Coronary artery (tissue), 2 donors: Measurements from ENCODE around the gene ZFAND2A.
"Not testable (repeated sequence)": the region's sequence is repeated elsewhere in the genome, so short reads cannot be mapped to it uniquely, and the experiment has no call there.

Experiments used
- DNase-seq: peaks from one replicate; pipeline ENCODE4 v3.0.0-alpha.2; 2017; ENCODE audit warnings: low spot score
- H3K27ac ChIP-seq, 2 donors: fragments of 200-600 bp; sonication (generic); one replicate each; pipeline ENCODE4 v1.5.1; 2016 to 2019
- H3K4me3 ChIP-seq: fragments of 200-600 bp; sonication (generic); 2 replicates; pipeline ENCODE4 v1.5.1; 2016; ENCODE audit warnings: mild to moderate bottlenecking, moderate library complexity
- TF ChIP-seq, protein P1 (sequence below): fragments of 200-600 bp; sonication (generic); IDR thresholded peaks from one replicate; pipeline ENCODE4 v1.5.1; 2019; ENCODE audit warnings: antibody characterized with exemption

Gene ZFAND2A

DNA sequence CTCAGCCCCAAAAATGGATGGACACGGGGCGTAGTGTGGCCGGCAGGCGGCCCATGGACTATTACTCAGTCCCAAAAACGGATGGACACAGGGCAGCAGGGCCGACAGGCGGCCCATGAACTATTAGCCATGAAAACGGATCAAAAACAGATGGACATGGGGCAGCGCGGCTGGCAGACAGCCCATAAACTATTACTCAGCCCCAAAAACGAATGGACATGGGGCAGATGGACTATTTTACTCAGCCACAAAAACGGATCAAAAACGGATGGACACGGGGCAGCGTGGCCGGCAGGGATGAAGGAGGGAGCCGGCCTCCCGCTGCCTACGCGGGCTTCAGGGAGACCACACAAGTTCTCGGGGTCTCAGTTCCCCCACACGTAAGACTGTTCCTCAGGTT, 39.2 kb downstream of the ZFAND2A start:
- TF ChIP-seq, protein P1, sequence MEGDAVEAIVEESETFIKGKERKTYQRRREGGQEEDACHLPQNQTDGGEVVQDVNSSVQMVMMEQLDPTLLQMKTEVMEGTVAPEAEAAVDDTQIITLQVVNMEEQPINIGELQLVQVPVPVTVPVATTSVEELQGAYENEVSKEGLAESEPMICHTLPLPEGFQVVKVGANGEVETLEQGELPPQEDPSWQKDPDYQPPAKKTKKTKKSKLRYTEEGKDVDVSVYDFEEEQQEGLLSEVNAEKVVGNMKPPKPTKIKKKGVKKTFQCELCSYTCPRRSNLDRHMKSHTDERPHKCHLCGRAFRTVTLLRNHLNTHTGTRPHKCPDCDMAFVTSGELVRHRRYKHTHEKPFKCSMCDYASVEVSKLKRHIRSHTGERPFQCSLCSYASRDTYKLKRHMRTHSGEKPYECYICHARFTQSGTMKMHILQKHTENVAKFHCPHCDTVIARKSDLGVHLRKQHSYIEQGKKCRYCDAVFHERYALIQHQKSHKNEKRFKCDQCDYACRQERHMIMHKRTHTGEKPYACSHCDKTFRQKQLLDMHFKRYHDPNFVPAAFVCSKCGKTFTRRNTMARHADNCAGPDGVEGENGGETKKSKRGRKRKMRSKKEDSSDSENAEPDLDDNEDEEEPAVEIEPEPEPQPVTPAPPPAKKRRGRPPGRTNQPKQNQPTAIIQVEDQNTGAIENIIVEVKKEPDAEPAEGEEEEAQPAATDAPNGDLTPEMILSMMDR: no peak
- no peak for DNase-seq
- no peak overlapping the region for H3K27ac ChIP-seq

DNA sequence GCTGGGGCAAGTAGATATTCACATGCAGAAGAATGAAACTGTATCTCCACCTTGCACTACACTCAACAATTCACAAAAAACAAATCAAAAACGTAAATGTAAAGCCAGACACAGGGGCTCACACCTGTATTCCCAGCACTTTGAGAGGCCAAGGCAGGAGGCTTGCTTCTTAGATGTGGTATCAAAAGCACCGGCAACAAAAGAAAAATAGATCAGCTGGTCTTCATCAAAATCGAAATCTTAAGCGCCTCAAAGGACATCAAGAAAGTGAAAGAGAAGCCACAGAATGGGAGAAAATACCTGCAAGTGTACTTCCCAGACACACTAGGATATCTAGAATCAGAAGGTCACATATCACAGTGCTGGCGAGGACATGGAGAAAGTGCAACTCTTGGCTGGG, 40.8 kb downstream of the ZFAND2A start:
- TF ChIP-seq, protein P1: no peak
- Histone ChIP-seq H3K4me3 (no peak overlapping the region), H3K27ac (no peak overlapping the region)
- no peak for DNase-seq

More for the DNA sequence above, 39.2 kb downstream of the ZFAND2A start:
- no peak overlapping the region for H3K4me3 ChIP-seq

DNA sequence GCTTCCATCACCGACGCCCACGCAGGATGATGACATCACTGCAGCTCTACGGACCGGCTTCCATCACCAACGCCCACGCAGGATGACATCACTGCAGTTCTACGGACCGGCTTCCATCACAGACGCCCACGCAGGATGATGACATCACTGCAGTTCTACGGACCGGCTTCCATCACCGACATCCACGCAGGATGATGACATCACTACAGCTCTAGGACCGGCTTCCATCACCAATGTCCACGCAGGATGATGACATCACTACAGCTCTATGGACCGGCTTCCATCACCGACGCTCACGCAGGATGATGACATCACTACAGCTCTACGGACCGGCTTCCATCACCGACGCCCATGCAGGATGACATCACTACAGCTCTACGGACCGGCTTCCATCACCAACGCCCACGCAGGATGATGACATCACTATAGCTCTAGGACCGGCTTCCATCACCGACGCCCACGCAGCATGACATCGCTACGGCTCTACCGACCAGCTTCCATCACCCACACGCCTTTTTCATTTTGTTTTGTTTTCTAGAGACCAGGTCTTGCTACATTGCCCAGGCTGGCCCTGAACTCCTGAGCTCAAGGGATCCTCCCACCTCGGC, 42.6 kb downstream of the ZFAND2A start:
- H3K27ac ChIP-seq: no peak overlapping the region
- no peak for DNase-seq
- TF ChIP-seq, protein P1: no peak

DNA sequence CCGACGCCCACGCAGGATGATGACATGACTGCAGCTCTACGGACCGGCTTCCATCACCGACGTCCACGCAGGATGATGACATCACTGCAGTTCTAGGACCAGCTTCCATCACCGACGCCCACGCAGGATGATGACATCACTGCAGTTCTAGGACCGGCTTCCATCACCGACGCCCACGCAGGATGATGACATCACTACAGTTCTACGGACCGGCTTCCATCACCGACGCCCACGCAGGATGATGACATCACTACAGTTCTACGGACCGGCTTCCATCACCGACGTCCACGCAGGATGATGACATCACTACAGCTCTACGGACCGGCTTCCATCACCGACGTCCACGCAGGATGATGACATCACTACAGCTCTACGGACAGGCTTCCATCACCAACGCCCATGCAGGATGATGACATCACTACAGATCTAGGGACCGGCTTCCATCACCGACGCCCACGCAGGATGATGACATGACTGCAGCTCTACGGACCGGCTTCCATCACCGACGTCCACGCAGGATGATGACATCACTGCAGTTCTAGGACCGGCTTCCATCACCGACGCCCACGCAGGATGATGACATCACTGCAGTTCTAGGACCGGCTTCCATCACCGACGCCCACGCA, 43.5 kb downstream of the ZFAND2A start:
- H3K4me3 ChIP-seq, H3K27ac ChIP-seq, DNase-seq: not testable (repeated sequence)

More for the DNA sequence above, 42.6 kb downstream of the ZFAND2A start:
- no peak overlapping the region for H3K4me3 ChIP-seq

DNA sequence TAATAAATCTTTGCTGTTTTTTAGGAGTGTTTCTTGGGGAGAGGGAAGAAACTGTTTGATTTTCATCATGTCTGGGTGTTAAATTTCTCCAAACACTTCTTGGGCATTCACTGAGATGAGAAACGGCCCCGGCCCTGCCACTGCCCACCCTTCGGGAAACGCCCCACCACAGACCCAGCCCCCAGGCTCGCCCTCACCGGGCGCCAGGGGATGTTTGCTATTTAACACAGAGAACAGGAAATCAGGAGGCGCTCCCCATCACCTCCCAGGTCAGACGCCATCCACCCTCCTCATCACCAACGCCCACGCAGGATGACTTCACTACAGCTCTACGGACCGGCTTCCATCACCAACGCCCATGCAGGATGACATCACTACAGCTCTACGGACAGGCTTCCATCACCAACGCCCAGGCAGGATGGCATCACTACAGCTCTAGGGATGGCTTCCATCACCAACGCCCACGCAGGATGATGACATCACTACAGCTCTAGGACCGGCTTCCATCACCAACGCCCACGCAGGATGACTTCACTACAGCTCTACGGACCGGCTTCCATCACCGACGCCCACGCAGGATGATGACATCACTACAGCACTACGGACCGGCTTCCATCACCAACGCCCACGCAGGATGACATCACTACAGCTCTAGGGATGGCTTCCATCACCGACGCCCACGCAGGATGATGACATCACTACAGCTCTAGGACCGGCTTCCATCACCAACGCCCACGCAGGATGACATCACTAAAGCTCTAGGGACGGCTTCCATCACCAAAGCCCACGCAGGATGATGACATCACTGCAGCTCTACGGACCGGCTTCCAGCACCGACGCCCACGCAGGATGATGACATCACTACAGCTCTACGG, 44.6 kb downstream of the ZFAND2A start:
- H3K27ac ChIP-seq, DNase-seq, H3K4me3 ChIP-seq: not testable (repeated sequence)

DNA sequence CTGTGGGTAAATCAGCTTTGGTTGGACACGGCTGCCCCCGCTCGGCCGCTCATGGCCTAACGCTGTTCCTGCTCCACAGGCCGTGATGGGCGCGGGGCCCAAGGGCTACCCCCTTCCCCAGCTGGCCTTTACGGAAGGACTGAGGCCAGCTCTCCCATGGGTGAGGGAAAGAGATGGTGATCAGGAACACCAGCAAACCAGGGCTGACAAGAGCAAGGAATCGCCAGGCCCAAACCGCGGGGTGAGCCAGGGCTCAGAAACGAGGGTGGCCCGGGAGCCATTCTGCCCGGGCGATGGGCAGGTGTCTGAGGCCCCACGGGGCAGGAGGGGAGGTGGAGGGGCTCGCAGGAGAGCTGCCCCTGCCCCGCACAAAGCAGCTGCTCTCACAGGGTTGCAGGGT, 45.5 kb downstream of the ZFAND2A start:
- no peak for DNase-seq
- H3K27ac ChIP-seq: no peak overlapping the region
- no peak overlapping the region for H3K4me3 ChIP-seq
- TF ChIP-seq, protein P1: no peak

DNA sequence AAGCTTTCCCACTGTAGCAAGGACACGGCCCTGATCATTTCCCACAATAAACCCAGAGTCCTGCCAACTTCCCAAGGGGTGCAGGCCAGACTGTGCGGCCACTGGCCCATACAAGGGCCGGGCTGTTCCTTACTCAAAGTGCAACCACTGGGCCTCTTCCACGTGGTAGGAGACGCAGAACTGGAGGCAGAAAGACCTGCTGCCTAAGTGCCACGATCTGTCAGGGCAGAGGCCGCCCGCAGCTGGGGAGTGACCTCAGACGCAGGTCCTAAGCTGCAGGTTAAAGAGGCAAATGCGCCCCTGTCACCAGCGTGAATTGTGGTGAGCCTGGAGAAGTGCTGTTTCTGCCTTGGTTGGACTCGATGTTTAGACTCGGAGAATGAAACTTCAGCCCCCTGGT, 45.9 kb downstream of the ZFAND2A start:
- Histone ChIP-seq H3K27ac (no peak overlapping the region), H3K4me3 (no peak overlapping the region)
- TF ChIP-seq, protein P1: no peak
- no peak for DNase-seq

DNA sequence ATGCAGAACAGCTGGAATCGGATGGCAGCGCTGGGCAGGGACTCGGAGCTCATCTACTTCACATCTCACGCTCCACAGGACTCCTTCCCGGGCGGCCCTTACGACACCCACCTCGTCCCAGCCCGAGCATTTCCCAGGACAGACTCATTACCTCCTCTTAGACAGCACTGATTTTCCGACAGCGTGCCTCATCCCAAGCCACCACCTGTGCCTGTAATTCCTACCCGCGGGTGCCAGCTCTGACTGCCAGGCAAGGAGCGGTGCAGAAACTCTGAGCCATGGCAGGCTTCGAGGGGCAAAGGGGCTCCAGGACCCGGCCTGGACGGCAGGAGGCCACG, 46.5 kb downstream of the ZFAND2A start:
- H3K27ac ChIP-seq: no peak overlapping the region
- no peak for DNase-seq
- TF ChIP-seq, protein P1: no peak

More for the DNA sequence above, 46.5 kb downstream of the ZFAND2A start:
- H3K4me3 ChIP-seq: no peak overlapping the region
